SH-SY5Y (cell line): ENCODE measurements around the gene SLC22A12.

Source experiments
- GATA2 ChIP-seq: IDR thresholded peaks from 2 replicates; pipeline ENCODE4 v1.6.1; 2011; ENCODE audit warnings: mild to moderate bottlenecking, low read depth, low read length
- GATA3 ChIP-seq: IDR thresholded peaks from 2 replicates; pipeline ENCODE4 v1.6.1; 2011; ENCODE audit warnings: low read depth, mild to moderate bottlenecking, low read length, moderate library complexity

The SLC22A12 gene

GRCh38 chr11:64559351-64560138 lies 31.5 kb upstream of the SLC22A12 start:
- TF ChIP-seq GATA3: no peak
- no peak for TF ChIP-seq GATA2

DNA sequence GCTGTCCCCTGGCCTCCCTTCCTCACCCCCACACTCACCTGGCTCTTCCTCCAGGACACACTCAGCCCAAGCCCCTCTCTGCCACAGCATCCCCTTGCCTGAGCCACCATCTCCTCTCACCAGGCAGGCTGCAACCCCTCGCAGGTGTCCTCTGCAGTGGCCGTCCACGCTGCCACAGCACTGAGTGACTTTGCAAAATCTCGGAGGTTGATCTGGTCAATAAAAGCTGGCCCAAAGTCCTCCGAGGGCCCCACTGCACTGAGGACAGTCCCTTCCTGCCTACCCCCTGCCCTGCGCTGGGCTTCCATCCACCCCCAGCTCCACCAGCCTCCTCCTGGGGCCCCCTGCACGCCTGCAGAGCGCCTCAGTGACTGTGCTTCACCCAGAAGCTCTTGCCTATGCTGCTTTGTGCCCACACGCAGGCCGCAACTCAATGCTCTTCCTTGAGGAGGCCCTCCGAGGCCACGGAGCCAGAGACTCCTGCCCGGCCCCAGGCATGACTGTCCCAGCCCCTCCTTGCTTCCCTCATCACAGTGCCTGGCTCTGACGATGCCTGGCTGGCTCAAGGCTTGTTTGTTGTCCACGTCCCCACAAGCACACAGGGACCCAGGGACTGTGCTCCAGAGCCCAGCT lies 30.8 kb upstream of the SLC22A12 start:
- TF ChIP-seq GATA2 (no peak), GATA3 (no peak)

DNA sequence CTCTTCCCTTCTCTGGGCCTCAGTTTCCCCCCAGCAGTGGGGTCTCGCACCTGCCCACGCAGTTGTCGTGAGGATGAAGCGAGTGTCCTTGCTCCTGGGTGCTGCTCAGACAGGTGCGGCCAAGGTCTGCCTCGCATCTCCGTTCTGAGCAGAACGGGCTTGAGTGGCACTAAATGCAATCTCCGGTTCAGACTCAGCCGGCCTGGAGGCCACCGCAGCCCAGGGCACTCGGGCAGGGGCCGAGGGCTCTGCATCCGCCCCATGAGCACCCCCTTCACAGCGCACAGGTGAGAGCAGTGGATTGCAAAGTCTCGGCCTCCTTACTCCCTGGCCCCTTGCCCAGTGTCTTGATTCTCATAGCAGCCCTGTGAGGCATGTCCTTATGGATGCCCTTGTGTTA lies 30.1 kb upstream of the SLC22A12 start:
- TF ChIP-seq GATA2: no peak
- no peak for TF ChIP-seq GATA3

DNA sequence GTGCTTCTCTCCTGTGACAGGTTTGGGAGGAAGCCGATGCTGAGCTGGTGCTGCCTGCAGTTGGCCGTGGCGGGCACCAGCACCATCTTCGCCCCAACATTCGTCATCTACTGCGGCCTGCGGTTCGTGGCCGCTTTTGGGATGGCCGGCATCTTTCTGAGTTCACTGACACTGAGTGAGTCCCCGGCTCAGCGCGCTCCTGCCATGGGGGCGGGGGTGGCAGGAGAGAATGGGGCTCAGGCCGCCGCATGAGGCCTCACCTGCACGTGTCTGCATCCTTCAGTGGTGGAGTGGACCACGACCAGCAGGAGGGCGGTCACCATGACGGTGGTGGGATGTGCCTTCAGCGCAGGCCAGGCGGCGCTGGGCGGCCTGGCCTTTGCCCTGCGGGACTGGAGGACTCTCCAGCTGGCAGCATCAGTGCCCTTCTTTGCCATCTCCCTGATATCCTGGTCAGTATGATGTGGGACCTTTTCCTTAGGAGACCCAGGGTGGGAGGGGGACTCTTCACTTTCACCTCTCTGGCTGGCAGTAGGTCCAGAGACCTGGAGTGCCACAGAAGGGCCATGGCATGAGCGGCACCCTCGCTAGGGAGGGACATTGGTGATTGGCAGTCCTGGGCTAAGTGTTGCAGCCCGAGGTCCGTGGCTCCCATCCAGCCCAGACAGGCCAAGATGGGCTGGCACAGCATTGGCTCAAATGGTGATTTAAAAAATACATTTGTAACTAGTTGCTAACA lies 28.9 kb upstream of the SLC22A12 start:
- TF ChIP-seq GATA3 (no peak), GATA2 (no peak)

- TF ChIP-seq GATA2: no peak
- no peak for TF ChIP-seq GATA3
These were observed 28.2 kb upstream of the SLC22A12 start for GRCh38 chr11:64562723-64563351.

GRCh38 chr11:64563966-64564365 lies 27.1 kb upstream of the SLC22A12 start:
- TF ChIP-seq GATA2: no peak
- no peak for TF ChIP-seq GATA3

GRCh38 chr11:64564419-64564818 lies 26.6 kb upstream of the SLC22A12 start:
- no peak for TF ChIP-seq GATA2
- TF ChIP-seq GATA3: no peak

DNA sequence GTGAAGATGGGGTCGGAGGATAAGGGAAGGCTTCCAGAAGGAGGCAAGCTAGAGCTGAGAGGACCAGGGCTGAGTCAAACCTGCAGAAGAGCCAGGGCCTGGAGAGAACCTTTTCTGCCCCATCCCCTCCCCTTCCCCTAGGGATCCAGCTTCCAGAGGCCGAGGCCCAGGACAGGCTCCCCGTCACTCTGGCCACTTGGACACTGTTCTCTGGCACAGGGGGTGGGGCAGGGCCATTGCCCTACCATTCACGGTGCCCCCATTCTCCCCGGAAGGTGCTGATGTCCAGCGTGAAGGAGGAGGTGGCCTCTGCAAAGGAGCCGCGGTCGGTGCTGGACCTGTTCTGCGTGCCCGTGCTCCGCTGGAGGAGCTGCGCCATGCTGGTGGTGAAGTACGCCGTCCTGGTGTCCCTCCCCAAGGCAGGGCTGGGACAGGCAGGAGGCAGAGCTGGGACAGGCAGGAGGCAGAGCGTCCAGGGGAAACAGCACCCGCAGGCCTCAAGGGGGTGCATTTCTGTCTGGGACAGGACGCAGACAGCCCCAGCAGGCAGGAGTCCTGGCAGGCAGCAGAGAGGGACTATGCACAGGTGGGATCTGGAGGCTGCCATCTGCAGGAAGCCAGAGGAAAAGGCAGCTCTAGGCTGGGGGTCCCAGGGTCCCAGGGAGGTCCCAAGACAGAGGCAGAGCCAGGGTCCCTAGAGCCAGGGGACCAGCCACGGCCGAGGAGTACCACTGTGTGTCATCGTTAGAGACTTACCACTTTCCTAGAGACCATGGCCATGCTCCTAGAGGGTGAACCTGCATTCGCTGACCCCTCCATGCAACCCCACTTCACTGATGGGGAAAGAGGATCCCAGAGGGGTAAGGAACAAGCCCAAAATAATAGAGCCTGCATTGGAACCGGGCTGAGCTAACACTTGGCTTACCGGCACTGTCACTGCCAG lies 25.8 kb upstream of the SLC22A12 start:
- TF ChIP-seq GATA3 (no peak), GATA2 (no peak)

GRCh38 chr11:64566042-64566914 lies 24.7 kb upstream of the SLC22A12 start:
- TF ChIP-seq GATA3 (no peak), GATA2 (no peak)

GRCh38 chr11:64566915-64567891 lies 23.8 kb upstream of the SLC22A12 start:
- TF ChIP-seq GATA3 (no peak), GATA2 (no peak)

DNA sequence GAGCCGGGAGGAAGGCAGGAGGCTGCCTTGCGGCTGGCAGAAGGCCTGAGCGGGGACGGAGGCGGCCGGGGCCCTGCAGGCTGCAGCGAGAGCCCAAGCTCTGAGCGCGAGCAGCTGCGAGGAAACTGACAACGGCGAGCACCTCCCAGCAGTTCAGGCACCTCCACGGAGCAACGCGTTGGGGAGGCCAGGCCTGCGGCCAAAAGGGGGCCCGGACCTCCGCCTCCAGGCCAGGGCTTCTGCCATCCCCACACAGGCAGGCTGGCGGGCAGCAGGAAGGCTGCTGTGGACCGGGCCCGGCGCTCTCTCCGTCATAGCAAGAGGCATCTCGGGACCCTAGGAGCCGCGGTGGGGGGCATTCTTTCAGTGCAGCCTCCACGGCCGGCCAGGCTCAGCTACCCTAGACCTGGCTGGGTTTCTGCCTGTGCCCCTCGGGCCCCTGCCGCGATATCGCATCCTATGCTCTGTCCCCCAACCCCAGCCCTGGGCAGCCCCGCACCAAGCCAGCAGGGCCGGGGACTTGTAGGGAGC lies 22.9 kb upstream of the SLC22A12 start:
- no peak for TF ChIP-seq GATA2
- TF ChIP-seq GATA3: no peak
